NCI-H1092 (cell line): ENCODE measurements around the gene SNAP25.

ENCODE experiments used
- DNase-seq: peaks from one replicate; lab custom pipeline; 2025; lab: John Stamatoyannopoulos, UW

Gene SNAP25

GRCh38 chr20:10332656-10333415 is 114.2 kb downstream of the SNAP25 start:
- DNase-seq: peak; percentile 27

GRCh38 chr20:10336959-10337729 is 118.5 kb downstream of the SNAP25 start:
- DNase-seq: no peak

- no peak for DNase-seq
Observed at GRCh38 chr20:10338426-10339180, 120.0 kb downstream of the SNAP25 start.

- DNase-seq: no peak
Observed at GRCh38 chr20:10339609-10340008, 121.0 kb downstream of the SNAP25 start.

- no peak for DNase-seq
Observed at GRCh38 chr20:10342152-10342551, 123.5 kb downstream of the SNAP25 start.

GRCh38 chr20:10344953-10345352 is 126.3 kb downstream of the SNAP25 start:
- DNase-seq: no peak

- DNase-seq: no peak
Observed at GRCh38 chr20:10347086-10347880, 128.7 kb downstream of the SNAP25 start.

- no peak for DNase-seq
Observed at GRCh38 chr20:10349118-10349517, 130.5 kb downstream of the SNAP25 start.

GRCh38 chr20:10350188-10350842 is 131.7 kb downstream of the SNAP25 start:
- DNase-seq: no peak

- no peak for DNase-seq
Observed at GRCh38 chr20:10352934-10353824, 134.5 kb downstream of the SNAP25 start.

- DNase-seq: no peak
Observed at GRCh38 chr20:10356628-10357027, 138.0 kb downstream of the SNAP25 start.
